Astrocyte (in vitro differentiated cells and primary cell): Measurements from ENCODE around the gene G3BP1. TPM values are rescaled to one million over a fixed set of nuclear protein-coding genes. Genes with fewer than 3 reads are reported as not detected.
"Not testable (repeated sequence)": the region's sequence is repeated elsewhere in the genome, so short reads cannot be mapped to it uniquely, and the experiment has no call there.

ENCODE experiments used
- DNase-seq: peaks from one replicate; pipeline ENCODE4 v3.0.0-alpha.2; 2010; ENCODE audit warnings: low read depth
- FAIRE-seq: peaks from 2 replicates; lab custom pipeline; 2011; peaks lifted over from hg19 to GRCh38; lab: Jason Lieb, UNC
- H2AFZ ChIP-seq: 2 replicates; pipeline ENCODE4 v1.6.0; 2012; ENCODE audit warnings: low read depth, low read length, inconsistent platforms
- H3K27ac ChIP-seq: 2 replicates; pipeline ENCODE4 v1.5.1; 2011; ENCODE audit warnings: low read depth, low read length, inconsistent platforms
- H3K27me3 ChIP-seq: 2 replicates; pipeline ENCODE4 v1.6.0; 2011; ENCODE audit warnings: low read length, inconsistent platforms; ENCODE audit not compliant: insufficient read depth
- H3K36me3 ChIP-seq: 2 replicates; pipeline ENCODE4 v1.5.1; 2011; ENCODE audit warnings: low read length, inconsistent platforms; ENCODE audit not compliant: insufficient read depth
- H3K4me1 ChIP-seq: 2 replicates; pipeline ENCODE4 v1.5.1; 2011; ENCODE audit warnings: low read length, inconsistent platforms; ENCODE audit not compliant: insufficient read depth
- H3K4me2 ChIP-seq: 2 replicates; pipeline ENCODE4 v1.6.0; 2012; ENCODE audit warnings: low read length, inconsistent platforms
- H3K4me3 ChIP-seq: 2 replicates; pipeline ENCODE4 v1.5.1; 2011; ENCODE audit warnings: low read depth, mild to moderate bottlenecking, low read length, inconsistent platforms; ENCODE audit not compliant: insufficient read depth
- H3K79me2 ChIP-seq: 2 replicates; pipeline ENCODE4 v1.6.0; 2012; ENCODE audit warnings: mild to moderate bottlenecking, low read length, inconsistent platforms; ENCODE audit not compliant: insufficient read depth
- H3K9ac ChIP-seq: 2 replicates; pipeline ENCODE4 v1.6.0; 2012; ENCODE audit warnings: mild to moderate bottlenecking, low read length, inconsistent platforms
- H3K9me3 ChIP-seq: 2 replicates; pipeline ENCODE4 v1.5.1; 2012; ENCODE audit warnings: low read depth, mild to moderate bottlenecking, low read length, inconsistent platforms; ENCODE audit not compliant: insufficient read depth
- H4K20me1 ChIP-seq: 2 replicates; pipeline ENCODE4 v1.6.0; 2012; ENCODE audit warnings: low read length, inconsistent platforms; ENCODE audit not compliant: insufficient read depth
- H3K27ac Mint-ChIP-seq: one replicate; pipeline ENCODE4 v1.8.0; 2021; ENCODE audit warnings: mild to moderate bottlenecking, mixed read lengths; ENCODE audit not compliant: unreplicated experiment
- H3K27me3 Mint-ChIP-seq: one replicate; pipeline ENCODE4 v1.8.0; 2021; ENCODE audit warnings: low read depth, mixed read lengths; ENCODE audit not compliant: unreplicated experiment
- H3K36me3 Mint-ChIP-seq: one replicate; pipeline ENCODE4 v1.8.0; 2021; ENCODE audit warnings: low read depth, mixed read lengths; ENCODE audit not compliant: unreplicated experiment
- H3K4me1 Mint-ChIP-seq: one replicate; pipeline ENCODE4 v1.8.0; 2021; ENCODE audit warnings: low read depth, mixed read lengths; ENCODE audit not compliant: unreplicated experiment
- H3K4me3 Mint-ChIP-seq: one replicate; pipeline ENCODE4 v1.8.0; 2021; ENCODE audit warnings: mild to moderate bottlenecking, moderate library complexity, mixed read lengths; ENCODE audit not compliant: unreplicated experiment
- H3K9me3 Mint-ChIP-seq: one replicate; pipeline ENCODE4 v1.8.0; 2021; ENCODE audit warnings: mild to moderate bottlenecking, mixed read lengths; ENCODE audit not compliant: unreplicated experiment
- EZH2 ChIP-seq: IDR thresholded peaks from 2 replicates; pipeline ENCODE4 v1.6.1; 2012; ENCODE audit warnings: mild to moderate bottlenecking, low read length, inconsistent platforms; ENCODE audit not compliant: insufficient read depth
- total RNA-seq: library from RNA; stranded (reverse); gene quantifications from 2 replicates; pipeline ENCODE4 v1.2.1, GENCODE V29; 2021
- TF ChIP-seq, protein P1 (sequence below): IDR thresholded peaks from 2 replicates; pipeline ENCODE4 v1.5.1; 2011; ENCODE audit warnings: low read depth, mild to moderate bottlenecking, inconsistent platforms, low read length, moderate library complexity; ENCODE audit not compliant: insufficient read depth

G3BP1 gene
- total RNA-seq, 1 donor from 2014 or later: 246 TPM

DNA sequence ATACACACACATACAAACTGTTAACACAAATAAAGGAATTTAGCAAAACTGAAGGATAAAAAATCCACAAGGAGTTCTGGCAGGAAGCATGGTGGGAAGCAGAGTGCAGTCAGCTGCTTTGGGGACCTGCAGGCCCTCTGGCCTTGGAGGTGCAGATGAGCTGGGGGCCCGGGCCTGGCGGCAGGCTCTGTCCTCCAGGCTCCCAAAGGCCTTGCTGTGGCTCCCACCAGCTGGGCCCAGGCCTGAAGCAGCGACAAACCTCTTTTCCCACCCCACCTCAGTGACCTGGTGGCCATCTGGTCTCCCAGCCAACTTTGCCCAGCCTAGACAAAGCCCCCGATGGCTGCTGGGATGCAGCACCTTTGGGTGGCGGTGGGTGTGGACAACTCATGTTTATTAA is 85.1 kb downstream of the G3BP1 start:
- peaks cover 3% of the 10 kb centered on the region for H3K27me3 Mint-ChIP-seq
- H3K9me3 ChIP-seq: no peaks in the 10 kb centered on the region
- no peak overlapping the region for H3K27ac Mint-ChIP-seq
- no peak for FAIRE-seq
- H3K4me1 ChIP-seq: no peaks in the 10 kb centered on the region
- no peaks in the 10 kb centered on the region for H3K4me1 Mint-ChIP-seq
- no peaks in the 10 kb centered on the region for H4K20me1 ChIP-seq
- no peaks in the 10 kb centered on the region for H3K36me3 ChIP-seq
- TF ChIP-seq EZH2: no peak
- TF ChIP-seq, protein P1, sequence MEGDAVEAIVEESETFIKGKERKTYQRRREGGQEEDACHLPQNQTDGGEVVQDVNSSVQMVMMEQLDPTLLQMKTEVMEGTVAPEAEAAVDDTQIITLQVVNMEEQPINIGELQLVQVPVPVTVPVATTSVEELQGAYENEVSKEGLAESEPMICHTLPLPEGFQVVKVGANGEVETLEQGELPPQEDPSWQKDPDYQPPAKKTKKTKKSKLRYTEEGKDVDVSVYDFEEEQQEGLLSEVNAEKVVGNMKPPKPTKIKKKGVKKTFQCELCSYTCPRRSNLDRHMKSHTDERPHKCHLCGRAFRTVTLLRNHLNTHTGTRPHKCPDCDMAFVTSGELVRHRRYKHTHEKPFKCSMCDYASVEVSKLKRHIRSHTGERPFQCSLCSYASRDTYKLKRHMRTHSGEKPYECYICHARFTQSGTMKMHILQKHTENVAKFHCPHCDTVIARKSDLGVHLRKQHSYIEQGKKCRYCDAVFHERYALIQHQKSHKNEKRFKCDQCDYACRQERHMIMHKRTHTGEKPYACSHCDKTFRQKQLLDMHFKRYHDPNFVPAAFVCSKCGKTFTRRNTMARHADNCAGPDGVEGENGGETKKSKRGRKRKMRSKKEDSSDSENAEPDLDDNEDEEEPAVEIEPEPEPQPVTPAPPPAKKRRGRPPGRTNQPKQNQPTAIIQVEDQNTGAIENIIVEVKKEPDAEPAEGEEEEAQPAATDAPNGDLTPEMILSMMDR: no peak
- H3K36me3 Mint-ChIP-seq: no peaks in the 10 kb centered on the region
- no peak overlapping the region for H2AFZ ChIP-seq
- H3K9me3 Mint-ChIP-seq: no peaks in the 10 kb centered on the region
- H3K4me2 ChIP-seq: no peak overlapping the region
- DNase-seq: no peak
- H3K4me3 ChIP-seq: no peak overlapping the region
- H3K27me3 ChIP-seq: no peaks in the 10 kb centered on the region
- no peaks in the 10 kb centered on the region for H3K79me2 ChIP-seq
- no peak overlapping the region for H3K9ac ChIP-seq
- no peak overlapping the region for H3K4me3 Mint-ChIP-seq
- no peak overlapping the region for H3K27ac ChIP-seq

DNA sequence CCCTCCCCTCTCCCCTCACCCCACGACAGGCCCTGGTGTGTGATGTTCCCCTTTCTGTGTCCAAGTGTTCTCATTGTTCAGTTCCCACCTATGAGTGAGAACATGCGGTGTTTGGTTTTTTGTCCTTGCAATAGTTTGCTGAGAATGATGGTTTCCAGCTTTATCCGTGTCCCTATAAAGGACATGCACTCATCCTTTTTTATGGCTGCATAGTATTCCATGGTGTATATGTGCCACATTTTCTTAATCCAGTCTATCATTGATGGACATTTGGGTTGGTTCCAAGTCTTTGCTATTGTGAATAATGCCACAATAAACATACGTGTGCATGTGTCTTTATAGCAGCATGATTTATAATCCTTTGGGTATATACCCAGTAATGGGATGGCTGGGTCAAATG is 89.1 kb downstream of the G3BP1 start:
- not testable (repeated sequence) for H3K4me1 Mint-ChIP-seq, H3K36me3 ChIP-seq, H3K27me3 ChIP-seq, H3K9me3 ChIP-seq, H3K27ac ChIP-seq, H3K27me3 Mint-ChIP-seq, H4K20me1 ChIP-seq, H3K4me1 ChIP-seq, FAIRE-seq, H3K4me2 ChIP-seq, H3K9me3 Mint-ChIP-seq, H3K4me3 Mint-ChIP-seq, H2AFZ ChIP-seq, H3K79me2 ChIP-seq, H3K27ac Mint-ChIP-seq, H3K4me3 ChIP-seq, H3K36me3 Mint-ChIP-seq, DNase-seq, H3K9ac ChIP-seq

Other genes starting within 250 kb of the G3BP1 start
- 0.07 and 0.14 TPM in 2 replicates for gene FAT2, start 180.6 kb upstream of the G3BP1 start, total RNA-seq
- 15,667 and 20,724 TPM in 2 replicates for gene SPARC, start 85.0 kb upstream of the G3BP1 start, total RNA-seq
- gene ATOX1, start 13.3 kb upstream of the G3BP1 start, total RNA-seq: 265 and 274 TPM in 2 replicates
- not detected in 2 replicates for gene GLRA1, start 152.9 kb downstream of the G3BP1 start, total RNA-seq